Upper lobe of left lung (tissue), 6 donors: ENCODE measurements around the gene UGT2B10. TPM values are rescaled to one million over a fixed set of nuclear protein-coding genes. Genes with fewer than 3 reads are reported as not detected.

Source experiments
- ATAC-seq, 2 donors: fragments of 200-7000 bp; cut with Tn5 transposase; one replicate each; pipeline ENCODE4 v1.9.1; 2022; ENCODE audit warnings: mild to moderate bottlenecking in 2 of 2, moderate library complexity in 2 of 2; ENCODE audit not compliant: low FRiP score in 2 of 2
- DNase-seq, 2 donors: peaks; one replicate each; pipeline ENCODE4 v3.0.0-alpha.2; 2019 to 2020
- H3K27ac ChIP-seq, 4 donors: fragments of 200-600 bp; sonication (generic); one replicate each; pipeline ENCODE4 v1.5.1; 2016 to 2019
- H3K27me3 ChIP-seq, 4 donors: fragments of 200-600 bp; sonication (generic); one replicate each; pipeline ENCODE4 v1.5.1; 2017 to 2019
- H3K36me3 ChIP-seq, 4 donors: fragments of 200-600 bp; sonication (generic); one replicate each; pipeline ENCODE4 v1.5.1; 2016 to 2019
- H3K4me1 ChIP-seq, 4 donors: fragments of 200-600 bp; sonication (generic); one replicate each; pipeline ENCODE4 v1.5.1; 2018 to 2019
- H3K4me3 ChIP-seq, 4 donors: fragments of 200-600 bp; sonication (generic); one replicate each; pipeline ENCODE4 v1.5.1; 2017 to 2019; ENCODE audit warnings: mild to moderate bottlenecking in 2 of 4, moderate library complexity in 1 of 4
- H3K9me3 ChIP-seq, 4 donors: fragments of 200-600 bp; sonication (generic); one replicate each; pipeline ENCODE4 v1.5.1; 2018 to 2019
- EP300 ChIP-seq, 4 donors: sonication (generic); formaldehyde crosslinking; IDR thresholded peaks; one replicate each; pipeline ENCODE4 v1.5.1; 2017; ENCODE audit warnings: antibody characterized with exemption in 4 of 4, control low read depth in 2 of 4
- POLR2A ChIP-seq, 4 donors: fragments of 450-650 bp; IDR thresholded peaks; one replicate each; pipeline ENCODE4 v1.5.1; 2016 to 2017; ENCODE audit warnings: antibody characterized with exemption in 4 of 4, mild to moderate bottlenecking in 2 of 4
- POLR2AphosphoS5 ChIP-seq, 2 donors: sonication (generic); formaldehyde crosslinking; IDR thresholded peaks; one replicate each; pipeline ENCODE4 v1.5.1; 2017; ENCODE audit warnings: antibody characterized with exemption in 2 of 2
- WGBS, 2 donors: methylation state at CpG; one replicate each; pipeline ENCODE4 v1.1.5; 2017 to 2018; 5-methylcytosine and 5-hydroxymethylcytosine counted together
- total RNA-seq, 6 donors: library from RNA; depleted of rRNA in 4 of 6; stranded (reverse); fragments of >200 nt in 4 of 6; gene quantifications; one replicate each; pipeline versions ENCODE4 v1.1.0 to v1.2.1, GENCODE V29; 2016 to 2021
- TF ChIP-seq, protein P1 (sequence below), 6 experiments: fragments of 450-650 bp in 4 of 6; fragments of 200-600 bp in 2 of 6; sonication (generic) in 2 of 6; IDR thresholded peaks; one replicate each; pipeline ENCODE4 v1.5.1; 2016 to 2019; ENCODE audit warnings: antibody characterized with exemption in 6 of 6
- donor health status: DM: no; HTN: no; CAD: no; lungs with moderate emphysema.
- donor health status: DM: no; HTN: yes; CAD: no; lungs with severe emphysema.

Gene UGT2B10
- total RNA-seq, 6 donors from 2014 or later = 0.17 TPM; not detected in 5

DNA sequence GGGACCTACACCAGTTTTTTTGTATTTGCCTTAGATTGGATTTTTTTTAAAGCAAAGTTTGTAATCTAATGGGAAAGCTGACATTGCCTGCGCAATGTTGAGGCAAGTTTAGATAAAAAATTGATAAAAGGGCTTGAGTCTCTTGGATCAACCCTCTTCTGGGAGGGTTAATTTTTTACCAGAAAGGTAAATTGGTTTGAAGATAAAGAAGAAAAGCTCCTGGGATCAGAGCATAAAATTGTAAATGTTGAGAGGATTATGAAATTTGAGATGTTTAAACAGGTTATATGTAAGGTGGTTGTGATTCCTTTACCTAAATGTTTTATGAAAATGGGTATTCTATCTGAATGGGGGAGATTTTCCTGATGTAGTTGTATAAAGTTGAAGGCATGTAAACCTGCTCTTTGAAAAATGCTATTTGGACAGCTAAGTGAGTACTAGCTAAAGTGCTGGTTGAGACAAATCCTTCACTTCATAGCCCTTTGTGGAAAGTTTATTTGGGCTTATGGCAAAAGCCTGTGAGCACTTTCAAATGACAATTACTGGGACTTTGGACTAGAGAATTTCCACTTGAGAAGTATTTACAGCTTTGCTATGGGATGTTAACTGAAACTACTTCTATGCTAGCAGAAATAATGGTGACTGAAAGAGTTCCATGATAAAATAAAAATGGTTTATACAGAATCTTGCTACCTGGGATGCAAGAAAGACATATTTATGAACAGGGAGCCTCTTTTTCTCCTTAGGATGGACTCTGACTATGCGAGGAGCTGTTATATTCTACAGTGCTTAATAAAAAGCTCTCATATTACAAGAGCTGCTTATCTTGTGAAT, 56.2 kb downstream of the UGT2B10 start:
- ATAC-seq = no peak
- no peaks in the 10 kb centered on the region for H3K36me3 ChIP-seq
- no peak overlapping the region for H3K4me3 ChIP-seq
- no peak overlapping the region for H3K27ac ChIP-seq
- 27 to 54% methylated on average over 2 of the region's 2 CpGs for WGBS, 2 donors
- H3K9me3 ChIP-seq = no peaks in the 10 kb centered on the region
- TF ChIP-seq POLR2AphosphoS5 (IDR thresholded peaks at IDR 0.05) (no peak), EP300 (IDR thresholded peaks at IDR 0.05) (no peak), POLR2A (IDR thresholded peaks at IDR 0.05) (no peak)
- TF ChIP-seq, protein P1, sequence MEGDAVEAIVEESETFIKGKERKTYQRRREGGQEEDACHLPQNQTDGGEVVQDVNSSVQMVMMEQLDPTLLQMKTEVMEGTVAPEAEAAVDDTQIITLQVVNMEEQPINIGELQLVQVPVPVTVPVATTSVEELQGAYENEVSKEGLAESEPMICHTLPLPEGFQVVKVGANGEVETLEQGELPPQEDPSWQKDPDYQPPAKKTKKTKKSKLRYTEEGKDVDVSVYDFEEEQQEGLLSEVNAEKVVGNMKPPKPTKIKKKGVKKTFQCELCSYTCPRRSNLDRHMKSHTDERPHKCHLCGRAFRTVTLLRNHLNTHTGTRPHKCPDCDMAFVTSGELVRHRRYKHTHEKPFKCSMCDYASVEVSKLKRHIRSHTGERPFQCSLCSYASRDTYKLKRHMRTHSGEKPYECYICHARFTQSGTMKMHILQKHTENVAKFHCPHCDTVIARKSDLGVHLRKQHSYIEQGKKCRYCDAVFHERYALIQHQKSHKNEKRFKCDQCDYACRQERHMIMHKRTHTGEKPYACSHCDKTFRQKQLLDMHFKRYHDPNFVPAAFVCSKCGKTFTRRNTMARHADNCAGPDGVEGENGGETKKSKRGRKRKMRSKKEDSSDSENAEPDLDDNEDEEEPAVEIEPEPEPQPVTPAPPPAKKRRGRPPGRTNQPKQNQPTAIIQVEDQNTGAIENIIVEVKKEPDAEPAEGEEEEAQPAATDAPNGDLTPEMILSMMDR (IDR thresholded peaks at IDR 0.05) = no peak
- H3K4me1 ChIP-seq = peaks cover 0 to 7% (median 0%) of the 10 kb centered on the region in 4 donors
- no peaks in the 10 kb centered on the region for H3K27me3 ChIP-seq
- no peak for DNase-seq

DNA sequence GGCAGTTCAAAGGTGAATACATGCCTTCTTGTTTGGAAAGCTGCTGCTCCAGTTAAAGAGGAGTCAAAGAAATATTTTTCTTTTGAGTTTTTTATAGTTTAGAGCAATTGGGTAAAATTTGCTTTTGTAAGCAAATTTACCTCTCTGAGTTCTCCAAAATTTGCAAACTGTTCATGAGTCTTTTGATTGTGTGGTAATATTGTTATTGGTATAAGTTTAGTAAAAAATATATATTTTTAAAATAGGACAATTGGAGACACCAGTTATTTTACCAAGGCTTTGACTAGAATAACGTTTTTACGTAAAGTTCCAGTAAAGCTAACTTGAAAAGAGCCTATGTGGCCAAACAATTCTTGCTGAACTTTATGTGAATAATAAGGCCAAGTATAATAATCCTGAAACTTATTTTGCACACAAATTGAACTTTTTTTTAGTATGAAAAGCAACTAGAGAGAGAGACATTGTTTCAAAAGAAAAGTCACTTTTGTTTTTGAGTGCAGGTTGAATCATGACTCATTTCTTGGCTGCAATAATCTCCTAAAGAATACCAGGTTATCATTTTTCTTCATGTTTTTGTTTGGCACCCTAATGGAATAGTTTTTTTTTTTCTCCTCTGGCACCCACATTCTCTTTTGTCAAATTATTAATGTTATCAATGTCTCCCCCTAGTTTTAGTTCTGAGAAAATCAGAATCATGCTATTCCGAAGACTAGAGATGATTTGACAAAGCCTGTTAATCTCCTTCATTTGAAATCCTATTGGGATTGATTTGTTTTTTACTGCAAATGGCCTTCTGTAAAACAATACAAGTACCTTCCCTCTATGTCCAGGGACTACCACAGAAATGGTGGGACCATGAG, 57.1 kb downstream of the UGT2B10 start:
- peaks cover 0 to 7% (median 0%) of the 10 kb centered on the region in 4 donors for H3K4me1 ChIP-seq
- H3K27me3 ChIP-seq = no peaks in the 10 kb centered on the region

DNA sequence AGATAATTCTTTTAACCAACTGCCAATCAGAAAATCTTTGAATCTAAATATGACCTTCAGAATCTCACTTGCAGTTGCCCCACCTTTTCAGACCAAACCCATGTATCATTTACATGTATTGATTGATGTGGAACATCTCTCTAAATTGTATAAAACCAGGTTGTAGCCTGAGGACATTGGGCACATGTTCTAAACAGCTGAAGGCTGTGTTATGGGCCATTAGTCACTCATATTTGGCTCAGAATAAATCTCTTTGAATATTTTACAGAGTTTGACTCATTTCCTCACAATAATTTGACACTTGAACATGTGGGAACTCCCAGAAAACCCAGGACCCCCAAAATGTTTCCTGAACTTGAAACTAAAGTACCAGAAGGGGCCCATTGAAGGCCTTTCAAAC, 58.7 kb downstream of the UGT2B10 start:
- Histone ChIP-seq H3K27me3 (no peaks in the 10 kb centered on the region), H3K4me1 (peaks cover 0 to 7% (median 0%) of the 10 kb centered on the region in 4 donors), H3K4me3 (no peak overlapping the region), H3K27ac (no peak overlapping the region), H3K36me3 (no peaks in the 10 kb centered on the region), H3K9me3 (no peaks in the 10 kb centered on the region)
- DNase-seq (no peak), ATAC-seq (no peak)
- TF ChIP-seq, protein P1 (IDR thresholded peaks at IDR 0.05) = no peak
- TF ChIP-seq EP300 (IDR thresholded peaks at IDR 0.05) (no peak), POLR2A (IDR thresholded peaks at IDR 0.05) (no peak), POLR2AphosphoS5 (IDR thresholded peaks at IDR 0.05) (no peak)

More for the DNA sequence above, 57.1 kb downstream of the UGT2B10 start:
- DNase-seq (no peak), ATAC-seq (no peak)
- WGBS, 2 donors = 76 to 80% methylated on average over 3 of the region's 3 CpGs
- Histone ChIP-seq H3K36me3 (no peaks in the 10 kb centered on the region), H3K9me3 (no peaks in the 10 kb centered on the region), H3K4me3 (no peak overlapping the region), H3K27ac (no peak overlapping the region)
- TF ChIP-seq POLR2AphosphoS5 (IDR thresholded peaks at IDR 0.05) = no peak
- no peak for TF ChIP-seq EP300 (IDR thresholded peaks at IDR 0.05)
- TF ChIP-seq POLR2A (IDR thresholded peaks at IDR 0.05) = no peak
- TF ChIP-seq, protein P1 (IDR thresholded peaks at IDR 0.05) = no peak

DNA sequence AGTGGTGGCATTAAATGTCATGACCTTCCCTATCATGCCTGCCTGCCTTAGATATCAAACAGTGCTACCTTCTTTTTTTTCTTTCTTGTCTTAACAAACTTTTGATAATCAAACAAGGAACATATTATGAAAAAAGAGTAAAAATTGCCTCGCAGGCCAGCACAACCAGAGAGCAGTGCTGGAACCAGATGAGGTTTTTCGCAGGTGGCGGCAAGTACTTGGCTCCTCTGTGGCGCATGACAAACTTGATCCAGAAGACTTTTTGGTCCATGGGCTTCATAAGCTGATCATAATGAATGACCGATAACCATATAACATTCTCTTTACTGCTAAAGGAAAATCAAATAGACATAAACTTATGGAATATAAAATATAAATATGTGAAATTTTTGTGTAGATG, 61.8 kb downstream of the UGT2B10 start:
- no peaks in the 10 kb centered on the region for H3K36me3 ChIP-seq
- 91 to 95% methylated on average over 5 of the region's 5 CpGs for WGBS, 2 donors
- ATAC-seq (no peak), DNase-seq (no peak)
- H3K4me3 ChIP-seq = no peak overlapping the region
- no peak overlapping the region for H3K27ac ChIP-seq
- TF ChIP-seq POLR2AphosphoS5 (IDR thresholded peaks at IDR 0.05) = no peak
- TF ChIP-seq EP300 (IDR thresholded peaks at IDR 0.05) = no peak
- TF ChIP-seq, protein P1 (IDR thresholded peaks at IDR 0.05) = no peak
- TF ChIP-seq POLR2A (IDR thresholded peaks at IDR 0.05) = no peak
- no peaks in the 10 kb centered on the region for H3K9me3 ChIP-seq
- H3K4me1 ChIP-seq = peaks cover 0 to 1% (median 0%) of the 10 kb centered on the region in 4 donors
- H3K27me3 ChIP-seq = no peaks in the 10 kb centered on the region
